Fibroblast of gingiva (primary cell): ENCODE measurements around the gene ARMC7.

ENCODE experiments used
- DNase-seq: peaks from one replicate; pipeline ENCODE4 v3.0.0-alpha.2; 2011; ENCODE audit warnings: low read depth

ARMC7 gene

DNA sequence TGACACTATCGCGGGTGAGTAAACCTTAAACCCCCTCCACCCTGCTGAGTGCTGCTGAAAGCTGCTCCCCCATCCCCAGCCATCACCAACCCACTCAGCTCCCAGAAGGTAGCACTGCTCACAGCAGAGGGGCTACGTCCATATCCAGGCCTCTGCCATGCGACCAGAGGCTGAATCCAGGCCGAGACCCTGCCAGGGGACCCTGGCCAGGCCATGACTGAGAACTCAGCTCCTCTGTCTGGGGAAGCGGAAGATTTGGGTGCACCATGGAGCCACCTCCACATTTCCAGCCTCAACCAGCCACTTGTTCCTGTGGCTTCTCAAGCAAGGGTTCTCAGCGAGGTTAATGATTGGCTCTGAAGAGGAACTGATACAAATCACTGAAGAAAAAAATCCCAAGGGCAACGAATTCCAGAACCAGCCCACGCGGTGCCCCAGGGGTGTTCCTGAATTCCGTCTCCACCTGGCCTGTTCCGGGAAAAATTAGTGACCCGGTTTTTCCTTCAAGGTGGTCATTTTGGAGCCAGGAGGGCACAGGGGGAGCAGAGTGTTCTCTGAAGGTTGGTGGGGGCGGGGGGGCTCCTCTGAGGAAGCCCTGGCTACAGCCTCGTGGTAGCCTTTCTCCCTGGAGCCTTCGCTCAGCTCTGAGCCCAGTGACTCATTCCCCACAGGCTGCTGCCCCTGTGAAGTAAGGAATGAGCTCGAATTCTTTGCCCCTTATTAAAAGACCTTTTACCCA is 31.3 kb upstream of the ARMC7 start:
- peak; percentile 63 for DNase-seq

- DNase-seq, result no peak
Observed at GRCh38 chr17:75079023-75079373, 30.8 kb upstream of the ARMC7 start.

DNA sequence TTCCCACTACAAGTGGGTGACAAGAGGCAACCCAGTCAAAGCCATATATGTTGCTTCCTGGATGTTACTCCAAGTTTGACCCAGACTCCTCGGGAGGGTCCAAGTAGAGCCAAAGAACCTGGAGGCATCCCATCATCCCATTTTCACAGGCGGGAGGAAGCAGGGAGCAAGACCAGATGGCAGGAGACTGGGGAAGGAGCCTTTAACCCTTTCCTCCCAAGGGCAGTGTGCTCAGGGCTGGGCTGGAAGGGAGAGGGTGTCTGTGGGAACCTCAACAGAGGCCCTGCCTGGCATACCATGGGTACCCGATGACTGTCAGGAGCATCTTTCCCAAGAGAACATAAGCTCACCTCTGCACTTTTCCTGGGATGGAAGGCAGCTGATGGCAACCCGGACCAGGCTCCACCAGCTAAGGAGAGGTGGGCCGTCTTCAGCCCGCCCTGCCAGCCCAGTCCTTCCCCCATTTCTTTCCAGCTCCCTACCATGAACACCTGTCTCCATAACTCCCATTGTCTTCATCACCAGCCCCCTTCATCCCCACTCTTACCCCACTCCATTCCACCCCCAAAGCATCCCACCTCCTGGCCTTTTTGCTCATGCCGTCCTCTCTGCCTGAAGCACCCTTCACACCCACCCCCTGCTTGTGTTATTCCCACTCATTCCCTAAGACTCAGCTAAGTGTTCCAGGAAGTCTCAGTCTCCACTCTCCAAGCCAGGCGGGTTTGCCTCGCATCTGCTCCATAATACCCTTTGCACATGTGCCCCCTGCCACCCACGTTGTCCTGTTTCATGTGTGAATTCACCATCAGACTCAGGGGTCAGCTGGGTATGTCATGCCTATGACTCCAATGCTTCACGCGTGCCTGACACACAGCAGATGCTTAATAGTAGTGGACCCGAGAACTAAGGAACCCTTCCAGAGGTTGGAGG is 27.9 kb upstream of the ARMC7 start:
- DNase-seq, result no peak

GRCh38 chr17:75082683-75083082 is 27.1 kb upstream of the ARMC7 start:
- DNase-seq, result no peak

DNA sequence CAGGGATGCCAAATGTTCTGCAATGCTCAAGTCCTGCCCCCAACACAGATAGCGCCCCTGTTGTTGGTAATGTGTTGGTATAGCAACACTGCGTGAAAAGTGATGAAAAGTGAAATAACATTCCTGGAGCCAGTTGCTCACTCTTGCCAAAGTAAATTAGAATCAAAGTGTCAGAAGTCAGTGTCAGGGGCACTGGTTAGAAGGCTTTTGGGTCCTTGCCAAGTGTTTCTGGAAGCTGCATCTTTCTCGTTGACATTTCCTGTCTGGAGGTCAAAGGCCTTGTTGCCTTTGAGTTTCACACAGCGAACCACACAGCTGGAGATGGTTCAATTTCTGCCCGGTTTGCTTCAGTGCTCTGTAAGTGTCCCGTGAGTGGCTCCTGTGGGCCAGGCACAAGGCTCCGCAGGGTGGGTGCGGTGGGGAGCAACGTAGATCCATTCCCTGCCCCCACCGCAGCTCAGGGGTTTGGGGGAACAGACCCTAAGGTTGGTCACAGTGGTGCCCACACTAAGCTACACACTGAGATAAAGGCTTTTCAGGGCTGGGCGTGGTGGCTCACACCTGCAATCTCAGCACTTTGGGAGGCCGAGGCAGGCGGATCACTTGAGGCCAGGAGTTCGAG is 25.6 kb upstream of the ARMC7 start:
- no peak for DNase-seq

DNA sequence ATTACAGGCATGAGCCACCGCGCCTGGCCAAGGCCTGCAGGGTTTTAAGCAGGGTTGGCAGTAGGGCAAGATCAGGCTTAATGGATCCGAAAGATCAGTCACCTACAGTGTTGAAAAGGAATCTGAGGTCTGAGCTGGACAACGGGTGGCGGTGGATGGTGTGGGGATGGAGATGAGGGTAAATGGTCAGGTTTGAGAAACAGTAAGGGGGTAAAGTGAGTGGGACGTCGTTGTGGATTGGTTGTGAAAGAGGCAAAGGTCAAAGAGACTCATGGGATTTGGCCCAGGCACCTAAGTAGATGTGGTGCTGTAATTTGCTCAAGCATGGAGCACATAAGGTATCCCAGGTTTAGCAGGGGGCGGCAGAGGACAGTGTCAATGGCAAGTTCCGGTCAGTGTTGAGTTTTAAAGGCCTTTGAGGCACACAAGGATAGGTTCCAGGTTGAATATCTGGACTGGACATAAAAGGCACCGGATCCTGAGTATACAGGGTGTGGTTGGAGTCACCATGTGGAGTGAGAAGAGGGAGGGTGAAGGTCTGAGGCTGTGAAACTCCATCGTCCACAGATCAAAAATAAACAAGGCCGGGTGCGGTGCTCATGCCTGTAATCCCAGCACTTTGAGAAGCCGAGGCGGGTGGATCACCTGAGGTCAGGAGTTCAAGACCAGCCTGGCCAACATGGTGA is 23.1 kb upstream of the ARMC7 start:
- no peak for DNase-seq

GRCh38 chr17:75087182-75087557 is 22.6 kb upstream of the ARMC7 start:
- DNase-seq, result no peak

- DNase-seq, result peak; percentile 92
Observed at GRCh38 chr17:75087558-75088453, 22.0 kb upstream of the ARMC7 start, which contains the start of gene SLC16A5. Gene SLC16A5, plus strand, starts transcription at chr17:75087954. Its CDS starts 5,683 bp downstream, at chr17:75093637.

GRCh38 chr17:75088465-75089417 is 21.0 kb upstream of the ARMC7 start:
- peak; percentile 42 for DNase-seq

- no peak for DNase-seq
Observed at GRCh38 chr17:75090871-75091854, 18.6 kb upstream of the ARMC7 start.

DNA sequence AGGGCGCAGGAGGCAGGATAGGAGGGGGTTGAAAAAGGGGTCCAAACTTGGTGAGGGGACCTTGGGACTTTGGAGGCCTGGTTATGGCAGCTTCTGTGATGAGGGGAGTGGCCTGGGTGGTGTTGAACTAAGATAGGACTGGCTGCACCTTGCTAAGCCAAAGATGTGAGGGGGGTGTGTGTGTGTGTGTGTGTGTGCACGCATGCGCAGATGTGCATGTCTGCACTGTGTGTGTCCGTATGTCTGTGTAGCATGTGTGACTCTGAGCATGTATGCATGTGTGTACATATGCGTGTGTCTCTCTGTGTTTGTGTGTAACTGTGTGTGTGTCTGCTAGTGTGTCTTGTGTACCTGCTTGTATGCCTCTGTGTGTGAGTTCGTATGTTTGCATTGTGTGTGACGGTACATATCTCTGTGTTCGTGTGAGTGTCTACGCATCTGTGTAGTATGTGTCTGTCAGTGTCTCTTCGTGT is 17.9 kb upstream of the ARMC7 start:
- DNase-seq, result no peak

- no peak for DNase-seq
Observed at GRCh38 chr17:75093548-75094158, 16.1 kb upstream of the ARMC7 start.

DNA sequence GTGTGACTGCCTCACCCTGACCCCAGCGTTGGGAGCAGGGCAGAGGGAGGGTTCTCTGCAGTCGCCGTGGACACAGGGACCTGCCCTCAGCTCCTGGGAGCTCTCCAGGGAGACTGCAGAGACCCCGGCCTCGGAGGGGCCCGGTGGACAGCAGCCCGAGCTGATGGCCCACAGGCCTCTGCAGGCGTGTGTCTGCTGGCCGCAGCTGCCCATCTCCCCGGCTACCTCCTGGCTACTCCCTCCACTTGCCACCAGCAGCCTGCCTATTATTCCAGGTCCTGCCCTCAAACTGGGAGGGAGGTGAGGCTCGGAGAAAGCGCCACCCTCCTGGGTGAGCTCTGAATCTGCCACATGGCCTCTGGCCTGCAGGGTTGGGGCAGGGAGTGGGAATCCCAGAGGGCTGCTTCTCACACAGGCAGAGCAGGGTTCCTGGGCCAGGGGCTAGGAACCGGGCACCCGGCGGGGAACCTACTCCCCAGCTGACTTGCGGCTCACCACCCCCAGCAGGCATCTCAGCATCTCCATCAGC is 14.8 kb upstream of the ARMC7 start:
- DNase-seq, result no peak

DNA sequence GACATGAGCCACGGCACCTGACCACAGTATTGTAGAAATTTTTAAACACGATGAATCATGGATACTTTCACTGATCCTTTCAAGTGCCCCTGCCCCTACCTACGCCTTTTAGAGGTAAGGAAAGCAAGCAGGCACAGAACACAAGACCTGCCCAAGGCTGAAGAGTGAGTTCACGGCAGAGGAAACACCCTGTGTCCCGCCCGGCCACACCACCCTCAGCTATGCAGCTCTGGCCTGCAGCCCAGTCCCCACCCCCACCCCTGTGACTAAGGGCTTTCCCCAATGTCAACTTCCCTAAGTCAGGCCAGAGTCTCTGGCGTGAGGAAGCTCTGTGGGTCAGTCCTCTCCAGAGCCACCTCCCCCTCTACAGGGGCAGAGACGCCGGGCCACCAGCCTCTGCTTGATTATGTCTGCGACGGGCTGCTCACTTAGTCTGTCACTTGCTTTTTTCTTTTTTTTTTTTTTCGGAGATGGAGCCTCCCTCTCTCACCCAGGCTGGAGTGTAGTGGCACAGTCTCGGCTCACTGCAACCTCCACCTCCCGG is 13.6 kb upstream of the ARMC7 start:
- peak; percentile 41 for DNase-seq

DNA sequence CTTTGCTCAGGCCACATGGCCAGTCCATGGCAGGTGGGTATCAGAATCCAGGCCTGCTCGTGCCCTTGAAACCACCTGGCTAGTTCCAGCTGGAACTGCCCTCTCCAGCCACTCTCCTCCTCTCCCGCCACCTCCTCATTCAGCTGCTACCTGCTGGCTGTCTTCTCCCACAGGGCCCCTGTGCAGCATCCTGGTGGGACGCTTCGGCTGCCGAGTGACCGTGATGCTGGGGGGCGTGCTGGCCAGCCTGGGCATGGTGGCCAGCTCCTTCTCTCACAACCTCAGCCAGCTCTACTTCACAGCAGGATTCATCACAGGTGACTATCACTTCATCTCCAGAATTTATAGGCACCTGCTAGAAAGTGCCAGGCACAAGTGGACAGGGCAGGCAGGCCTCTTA is 11.9 kb upstream of the ARMC7 start:
- DNase-seq, result no peak

DNA sequence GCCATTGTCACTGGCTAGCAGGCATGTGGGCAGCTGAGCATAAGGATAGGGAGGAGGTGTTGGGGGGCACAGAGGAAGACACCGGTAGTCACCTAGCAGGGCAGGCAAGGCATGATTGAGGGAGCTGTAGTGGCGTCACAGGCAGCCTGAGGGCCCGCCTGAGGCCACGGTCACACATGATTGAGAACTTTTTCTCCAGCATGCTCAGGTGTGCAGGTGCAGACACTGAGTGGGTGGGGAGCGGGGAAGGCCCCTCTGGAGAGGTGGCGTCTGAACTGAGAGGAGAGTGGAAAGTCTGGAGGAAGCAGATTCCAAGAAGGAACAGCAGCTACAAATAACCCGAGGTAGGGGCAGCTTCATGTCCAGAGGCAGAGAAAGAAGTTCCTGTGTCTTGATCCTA is 10.9 kb upstream of the ARMC7 start:
- no peak for DNase-seq

DNA sequence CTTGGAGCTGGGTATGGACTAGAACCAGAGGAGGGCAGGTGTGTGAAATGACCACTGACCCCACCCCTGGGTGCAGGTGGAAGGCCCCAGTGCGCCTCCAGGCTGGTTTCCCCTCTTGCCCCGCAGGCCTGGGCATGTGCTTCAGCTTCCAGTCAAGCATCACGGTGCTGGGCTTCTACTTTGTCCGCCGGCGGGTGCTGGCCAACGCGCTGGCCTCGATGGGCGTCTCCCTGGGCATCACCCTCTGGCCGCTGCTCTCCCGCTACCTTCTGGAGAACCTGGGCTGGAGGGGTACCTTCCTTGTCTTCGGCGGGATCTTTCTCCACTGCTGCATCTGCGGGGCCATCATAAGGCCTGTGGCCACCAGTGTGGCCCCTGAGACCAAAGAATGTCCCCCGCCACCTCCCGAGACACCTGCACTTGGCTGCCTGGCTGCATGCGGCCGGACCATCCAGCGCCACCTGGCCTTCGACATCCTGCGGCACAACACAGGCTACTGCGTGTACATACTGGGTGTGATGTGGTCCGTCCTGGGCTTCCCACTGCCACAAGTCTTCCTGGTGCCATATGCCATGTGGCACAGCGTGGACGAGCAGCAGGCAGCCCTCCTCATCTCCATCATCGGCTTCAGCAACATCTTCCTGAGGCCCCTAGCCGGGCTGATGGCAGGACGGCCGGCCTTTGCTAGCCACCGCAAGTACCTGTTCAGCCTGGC is 9.7 kb upstream of the ARMC7 start:
- DNase-seq, result no peak
